ENCODE results near the gene USP36. TPM values are rescaled to one million over a fixed set of nuclear protein-coding genes. Genes with fewer than 3 reads are reported as not detected.

Gene USP36
- total and polyA plus RNA-seq, 4 donors: 8.0 to 20.7 (median 10.5) TPM

DNA sequence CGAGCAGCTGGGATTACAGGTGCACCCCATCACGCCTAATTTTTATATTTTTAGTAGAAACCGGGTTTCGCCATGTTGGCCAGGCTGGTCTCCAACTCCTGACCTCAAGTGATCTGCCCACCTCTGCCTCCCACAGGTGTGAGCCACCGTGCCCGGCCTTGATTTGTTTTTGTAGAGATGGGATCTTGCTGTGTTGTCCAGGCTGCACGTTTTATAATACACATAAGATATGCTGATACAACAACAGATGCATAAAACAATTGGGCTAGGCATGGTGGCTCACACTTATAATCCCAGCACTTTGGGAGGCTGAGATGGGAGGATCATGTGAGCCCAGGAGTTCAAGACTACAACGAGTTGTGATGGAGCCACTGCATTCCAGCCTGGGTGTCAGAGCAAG is 6.0 kb downstream of the USP36 start:
- 96% methylated on average over 8 of the region's 8 CpGs for WGBS
- Histone ChIP-seq H3K27ac (ENCODE audit: low read depth in 1 of 2, low read length in 2 of 2) (no peak overlapping the region), H3K9me3 (ENCODE audit: control insufficient read depth in 4 of 4, low read length in 3 of 4) (no peaks in the 10 kb centered on the region), H3K27me3 (ENCODE audit: control insufficient read depth in 4 of 4, insufficient read depth in 4 of 4, low read length in 3 of 4) (no peaks in the 10 kb centered on the region), H3K4me1 (ENCODE audit: control insufficient read depth in 4 of 4, insufficient read depth in 4 of 4, low read length in 3 of 4) (peaks cover 0 to 25% (median 15%) of the 10 kb centered on the region in 4 donors), H3K9ac (ENCODE audit: low read depth in 1 of 2, low read length in 2 of 2) (no peak overlapping the region), H3K4me3 (ENCODE audit: low read depth in 1 of 3, low read length in 3 of 3) (no peak overlapping the region), H3K36me3 (ENCODE audit: control insufficient read depth in 4 of 4, insufficient read depth in 3 of 4, low read depth in 1 of 4, low read length in 3 of 4) (peaks cover 11 to 63% (median 50%) of the 10 kb centered on the region in 4 donors)
- DNase-seq (ENCODE audit: low spot score): no peak
- TF ChIP-seq NR2F2 (IDR thresholded peaks at IDR 0.05) (no peak), SP1 (IDR thresholded peaks at IDR 0.05) (no peak), EGR1 (IDR thresholded peaks at IDR 0.05; ENCODE audit: low read depth in 2 of 2) (no peak), YY1 (IDR thresholded peaks at IDR 0.05) (no peak), TAF1 (conservative IDR thresholded peaks at IDR 0.05) (no peak), GABPA (IDR thresholded peaks at IDR 0.05 in 1 of 2, conservative IDR thresholded peaks at IDR 0.05 in 1 of 2) (no peak), RAD21 (IDR thresholded peaks at IDR 0.05) (no peak), FOXA2 (IDR thresholded peaks at IDR 0.05) (no peak), JUND (IDR thresholded peaks at IDR 0.05) (no peak)
- TF ChIP-seq, protein P1, sequence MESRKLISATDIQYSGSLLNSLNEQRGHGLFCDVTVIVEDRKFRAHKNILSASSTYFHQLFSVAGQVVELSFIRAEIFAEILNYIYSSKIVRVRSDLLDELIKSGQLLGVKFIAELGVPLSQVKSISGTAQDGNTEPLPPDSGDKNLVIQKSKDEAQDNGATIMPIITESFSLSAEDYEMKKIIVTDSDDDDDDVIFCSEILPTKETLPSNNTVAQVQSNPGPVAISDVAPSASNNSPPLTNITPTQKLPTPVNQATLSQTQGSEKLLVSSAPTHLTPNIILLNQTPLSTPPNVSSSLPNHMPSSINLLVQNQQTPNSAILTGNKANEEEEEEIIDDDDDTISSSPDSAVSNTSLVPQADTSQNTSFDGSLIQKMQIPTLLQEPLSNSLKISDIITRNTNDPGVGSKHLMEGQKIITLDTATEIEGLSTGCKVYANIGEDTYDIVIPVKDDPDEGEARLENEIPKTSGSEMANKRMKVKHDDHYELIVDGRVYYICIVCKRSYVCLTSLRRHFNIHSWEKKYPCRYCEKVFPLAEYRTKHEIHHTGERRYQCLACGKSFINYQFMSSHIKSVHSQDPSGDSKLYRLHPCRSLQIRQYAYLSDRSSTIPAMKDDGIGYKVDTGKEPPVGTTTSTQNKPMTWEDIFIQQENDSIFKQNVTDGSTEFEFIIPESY (IDR thresholded peaks at IDR 0.05): no peak
- TF ChIP-seq, protein P2, sequence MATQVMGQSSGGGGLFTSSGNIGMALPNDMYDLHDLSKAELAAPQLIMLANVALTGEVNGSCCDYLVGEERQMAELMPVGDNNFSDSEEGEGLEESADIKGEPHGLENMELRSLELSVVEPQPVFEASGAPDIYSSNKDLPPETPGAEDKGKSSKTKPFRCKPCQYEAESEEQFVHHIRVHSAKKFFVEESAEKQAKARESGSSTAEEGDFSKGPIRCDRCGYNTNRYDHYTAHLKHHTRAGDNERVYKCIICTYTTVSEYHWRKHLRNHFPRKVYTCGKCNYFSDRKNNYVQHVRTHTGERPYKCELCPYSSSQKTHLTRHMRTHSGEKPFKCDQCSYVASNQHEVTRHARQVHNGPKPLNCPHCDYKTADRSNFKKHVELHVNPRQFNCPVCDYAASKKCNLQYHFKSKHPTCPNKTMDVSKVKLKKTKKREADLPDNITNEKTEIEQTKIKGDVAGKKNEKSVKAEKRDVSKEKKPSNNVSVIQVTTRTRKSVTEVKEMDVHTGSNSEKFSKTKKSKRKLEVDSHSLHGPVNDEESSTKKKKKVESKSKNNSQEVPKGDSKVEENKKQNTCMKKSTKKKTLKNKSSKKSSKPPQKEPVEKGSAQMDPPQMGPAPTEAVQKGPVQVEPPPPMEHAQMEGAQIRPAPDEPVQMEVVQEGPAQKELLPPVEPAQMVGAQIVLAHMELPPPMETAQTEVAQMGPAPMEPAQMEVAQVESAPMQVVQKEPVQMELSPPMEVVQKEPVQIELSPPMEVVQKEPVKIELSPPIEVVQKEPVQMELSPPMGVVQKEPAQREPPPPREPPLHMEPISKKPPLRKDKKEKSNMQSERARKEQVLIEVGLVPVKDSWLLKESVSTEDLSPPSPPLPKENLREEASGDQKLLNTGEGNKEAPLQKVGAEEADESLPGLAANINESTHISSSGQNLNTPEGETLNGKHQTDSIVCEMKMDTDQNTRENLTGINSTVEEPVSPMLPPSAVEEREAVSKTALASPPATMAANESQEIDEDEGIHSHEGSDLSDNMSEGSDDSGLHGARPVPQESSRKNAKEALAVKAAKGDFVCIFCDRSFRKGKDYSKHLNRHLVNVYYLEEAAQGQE (IDR thresholded peaks at IDR 0.05): no peak
- TF ChIP-seq, protein P3, sequence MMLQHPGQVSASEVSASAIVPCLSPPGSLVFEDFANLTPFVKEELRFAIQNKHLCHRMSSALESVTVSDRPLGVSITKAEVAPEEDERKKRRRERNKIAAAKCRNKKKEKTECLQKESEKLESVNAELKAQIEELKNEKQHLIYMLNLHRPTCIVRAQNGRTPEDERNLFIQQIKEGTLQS (IDR thresholded peaks at IDR 0.05): no peak

DNA sequence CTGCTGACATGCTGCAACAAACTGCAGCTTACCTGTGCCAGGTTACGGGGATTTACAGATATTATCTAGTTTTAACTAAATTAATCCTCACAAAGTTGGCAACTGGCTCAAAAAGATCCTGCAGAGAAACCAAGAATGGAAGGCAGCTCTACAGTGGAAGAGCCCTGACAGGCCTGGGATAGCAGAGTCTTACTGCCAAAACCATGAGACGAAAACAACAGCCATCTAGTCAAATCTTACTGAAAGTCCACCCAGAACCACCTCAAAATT is 8.1 kb downstream of the USP36 start:
- no peak for DNase-seq (ENCODE audit: low spot score)
- no peak for TF ChIP-seq EGR1 (IDR thresholded peaks at IDR 0.05; ENCODE audit: low read depth in 2 of 2)
- TF ChIP-seq, protein P1 (IDR thresholded peaks at IDR 0.05): no peak
- no peak for TF ChIP-seq HNF4A (conservative IDR thresholded peaks at IDR 0.05)
- TF ChIP-seq RXRA (IDR thresholded peaks at IDR 0.05): no peak
- TF ChIP-seq, protein P4, sequence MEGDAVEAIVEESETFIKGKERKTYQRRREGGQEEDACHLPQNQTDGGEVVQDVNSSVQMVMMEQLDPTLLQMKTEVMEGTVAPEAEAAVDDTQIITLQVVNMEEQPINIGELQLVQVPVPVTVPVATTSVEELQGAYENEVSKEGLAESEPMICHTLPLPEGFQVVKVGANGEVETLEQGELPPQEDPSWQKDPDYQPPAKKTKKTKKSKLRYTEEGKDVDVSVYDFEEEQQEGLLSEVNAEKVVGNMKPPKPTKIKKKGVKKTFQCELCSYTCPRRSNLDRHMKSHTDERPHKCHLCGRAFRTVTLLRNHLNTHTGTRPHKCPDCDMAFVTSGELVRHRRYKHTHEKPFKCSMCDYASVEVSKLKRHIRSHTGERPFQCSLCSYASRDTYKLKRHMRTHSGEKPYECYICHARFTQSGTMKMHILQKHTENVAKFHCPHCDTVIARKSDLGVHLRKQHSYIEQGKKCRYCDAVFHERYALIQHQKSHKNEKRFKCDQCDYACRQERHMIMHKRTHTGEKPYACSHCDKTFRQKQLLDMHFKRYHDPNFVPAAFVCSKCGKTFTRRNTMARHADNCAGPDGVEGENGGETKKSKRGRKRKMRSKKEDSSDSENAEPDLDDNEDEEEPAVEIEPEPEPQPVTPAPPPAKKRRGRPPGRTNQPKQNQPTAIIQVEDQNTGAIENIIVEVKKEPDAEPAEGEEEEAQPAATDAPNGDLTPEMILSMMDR (IDR thresholded peaks at IDR 0.05; ENCODE audit: low read depth, low read length, missing input control): no peak
- no peak for TF ChIP-seq FOXA1 (IDR thresholded peaks at IDR 0.05)
- no peak for TF ChIP-seq JUND (IDR thresholded peaks at IDR 0.05)
- TF ChIP-seq GABPA (IDR thresholded peaks at IDR 0.05 in 1 of 2, conservative IDR thresholded peaks at IDR 0.05 in 1 of 2): no peak
- no peak for TF ChIP-seq RAD21 (IDR thresholded peaks at IDR 0.05)
- no peak for TF ChIP-seq TAF1 (conservative IDR thresholded peaks at IDR 0.05)
- no peak for TF ChIP-seq SP1 (IDR thresholded peaks at IDR 0.05)
- TF ChIP-seq, protein P5, sequence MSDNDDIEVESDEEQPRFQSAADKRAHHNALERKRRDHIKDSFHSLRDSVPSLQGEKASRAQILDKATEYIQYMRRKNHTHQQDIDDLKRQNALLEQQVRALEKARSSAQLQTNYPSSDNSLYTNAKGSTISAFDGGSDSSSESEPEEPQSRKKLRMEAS (IDR thresholded peaks at IDR 0.05): no peak
- no peak for TF ChIP-seq YY1 (IDR thresholded peaks at IDR 0.05)
- TF ChIP-seq, protein P2 (IDR thresholded peaks at IDR 0.05): no peak
- TF ChIP-seq HNF4G (IDR thresholded peaks at IDR 0.05): no peak
- no peak for TF ChIP-seq FOXA2 (IDR thresholded peaks at IDR 0.05)
- TF ChIP-seq NR2F2 (IDR thresholded peaks at IDR 0.05): no peak
- WGBS: 95% methylated on average over 2 of the region's 2 CpGs
- Histone ChIP-seq H3K36me3 (ENCODE audit: control insufficient read depth in 4 of 4, insufficient read depth in 3 of 4, low read depth in 1 of 4, low read length in 3 of 4) (peaks cover 14 to 76% (median 60%) of the 10 kb centered on the region in 4 donors), H3K27me3 (ENCODE audit: control insufficient read depth in 4 of 4, insufficient read depth in 4 of 4, low read length in 3 of 4) (no peaks in the 10 kb centered on the region), H3K27ac (ENCODE audit: low read depth in 1 of 2, low read length in 2 of 2) (no peak overlapping the region), H3K4me3 (ENCODE audit: low read depth in 1 of 3, low read length in 3 of 3) (no peak overlapping the region), H3K9ac (ENCODE audit: low read depth in 1 of 2, low read length in 2 of 2) (no peak overlapping the region), H3K9me3 (ENCODE audit: control insufficient read depth in 4 of 4, low read length in 3 of 4) (no peaks in the 10 kb centered on the region), H3K4me1 (ENCODE audit: control insufficient read depth in 4 of 4, insufficient read depth in 4 of 4, low read length in 3 of 4) (peaks cover 0 to 8% (median 3%) of the 10 kb centered on the region in 4 donors)
